ENCODE measurements around the gene AUTS2. TPM values are rescaled to one million over a fixed set of nuclear protein-coding genes. Genes with fewer than 3 reads are reported as not detected.
"Not testable (repeated sequence)": the region's sequence is repeated elsewhere in the genome, so short reads cannot be mapped to it uniquely, and the experiment has no call there.

Gene AUTS2
- total RNA-seq, 1 experiment from 2014 or later: 42.1 TPM

DNA sequence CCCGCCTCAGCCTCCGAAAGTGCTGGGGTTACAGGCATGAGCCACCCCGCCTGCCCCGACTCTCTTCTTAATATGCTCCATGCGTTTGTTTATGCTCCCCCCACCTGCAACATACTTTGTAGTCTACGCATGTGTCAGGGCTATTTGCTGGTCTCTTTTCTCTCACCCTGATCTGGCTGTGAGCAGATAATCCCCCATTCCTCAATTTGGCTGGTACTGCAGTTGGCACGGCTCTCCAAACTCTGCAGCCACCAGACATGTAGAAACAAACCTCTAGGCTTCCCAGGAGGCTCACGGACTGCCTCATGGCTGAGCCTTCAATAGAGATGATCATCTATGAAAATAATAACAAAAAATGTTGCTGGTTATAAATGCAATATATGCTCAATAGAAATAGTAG is 993.4 kb downstream of the AUTS2 start:
- Histone ChIP-seq H3K27me3 (replicated peaks; ENCODE audit: insufficient read depth, low read depth, low read length, poor library complexity) (peaks cover 17% of the 10 kb centered on the region), H3K36me3 (ENCODE audit: insufficient read depth, low read length, poor library complexity, severe bottlenecking) (no peaks in the 10 kb centered on the region), H3K4me3 (ENCODE audit: low read depth, low read length, poor library complexity, severe bottlenecking) (no peak overlapping the region), H3K9me3 (ENCODE audit: low read depth, low read length, poor library complexity, severe bottlenecking) (no peaks in the 10 kb centered on the region), H3K4me1 (ENCODE audit: insufficient read depth, low read length, poor library complexity, severe bottlenecking) (no peaks in the 10 kb centered on the region), H3K27ac (ENCODE audit: low read depth, low read length, poor library complexity, severe bottlenecking) (no peak overlapping the region)
- CTCF ChIA-PET: no interaction called here
- no peak for DNase-seq (ENCODE audit: low spot score)
- no TSS peak for BruUV-seq (replicated peaks)
- intact Hi-C loops (cut with micrococcal nuclease; ENCODE audit: unreplicated experiment): no loop called here
- POLR2A ChIA-PET (ENCODE audit: low non-redundant PET): interaction anchor here (0.7 kb wide), 1 partner anchor 68 kb away, joined by 3 read pairs; no protein-coding TSS in a partner anchor
- TF ChIP-seq, protein P1, sequence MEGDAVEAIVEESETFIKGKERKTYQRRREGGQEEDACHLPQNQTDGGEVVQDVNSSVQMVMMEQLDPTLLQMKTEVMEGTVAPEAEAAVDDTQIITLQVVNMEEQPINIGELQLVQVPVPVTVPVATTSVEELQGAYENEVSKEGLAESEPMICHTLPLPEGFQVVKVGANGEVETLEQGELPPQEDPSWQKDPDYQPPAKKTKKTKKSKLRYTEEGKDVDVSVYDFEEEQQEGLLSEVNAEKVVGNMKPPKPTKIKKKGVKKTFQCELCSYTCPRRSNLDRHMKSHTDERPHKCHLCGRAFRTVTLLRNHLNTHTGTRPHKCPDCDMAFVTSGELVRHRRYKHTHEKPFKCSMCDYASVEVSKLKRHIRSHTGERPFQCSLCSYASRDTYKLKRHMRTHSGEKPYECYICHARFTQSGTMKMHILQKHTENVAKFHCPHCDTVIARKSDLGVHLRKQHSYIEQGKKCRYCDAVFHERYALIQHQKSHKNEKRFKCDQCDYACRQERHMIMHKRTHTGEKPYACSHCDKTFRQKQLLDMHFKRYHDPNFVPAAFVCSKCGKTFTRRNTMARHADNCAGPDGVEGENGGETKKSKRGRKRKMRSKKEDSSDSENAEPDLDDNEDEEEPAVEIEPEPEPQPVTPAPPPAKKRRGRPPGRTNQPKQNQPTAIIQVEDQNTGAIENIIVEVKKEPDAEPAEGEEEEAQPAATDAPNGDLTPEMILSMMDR (conservative IDR thresholded peaks at IDR 0.05; ENCODE audit: low read depth, low read length): no peak
- no peak for TF ChIP-seq EZH2 (IDR thresholded peaks at IDR 0.05; ENCODE audit: borderline replicate concordance, low read depth, low read length, poor library complexity, severe bottlenecking)

DNA sequence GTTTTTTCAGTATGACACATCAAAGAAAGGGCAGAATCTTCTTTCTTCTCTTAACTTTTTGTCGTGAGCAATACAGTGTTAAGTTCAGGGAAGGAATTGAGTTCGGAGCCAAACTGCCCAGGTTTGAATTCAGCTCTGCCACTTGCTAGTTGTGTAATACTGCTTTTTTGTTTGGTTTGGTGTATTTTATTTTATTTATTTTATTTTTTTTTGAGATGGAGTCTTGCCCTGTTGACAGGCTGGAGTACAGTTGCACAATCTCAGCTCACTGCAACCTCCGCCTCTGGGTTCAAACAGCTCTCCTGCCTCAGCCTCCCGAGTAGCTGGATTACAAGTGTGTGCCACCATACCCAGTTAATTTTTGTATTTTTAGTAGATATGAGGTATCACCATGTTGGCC is 993.9 kb downstream of the AUTS2 start:
- no peak for TF ChIP-seq EZH2 (IDR thresholded peaks at IDR 0.05; ENCODE audit: borderline replicate concordance, low read depth, low read length, poor library complexity, severe bottlenecking)
- TF ChIP-seq, protein P1 (conservative IDR thresholded peaks at IDR 0.05; ENCODE audit: low read depth, low read length): no peak
- ChIA-PET POLR2A (ENCODE audit: low non-redundant PET) (interaction anchor here (0.7 kb wide), 1 partner anchor 69 kb away, joined by 3 read pairs; no protein-coding TSS in a partner anchor), CTCF (no interaction called here)
- Histone ChIP-seq H3K4me1 (ENCODE audit: insufficient read depth, low read length, poor library complexity, severe bottlenecking) (no peaks in the 10 kb centered on the region), H3K27ac (ENCODE audit: low read depth, low read length, poor library complexity, severe bottlenecking) (no peak overlapping the region), H3K4me3 (ENCODE audit: low read depth, low read length, poor library complexity, severe bottlenecking) (no peak overlapping the region), H3K36me3 (ENCODE audit: insufficient read depth, low read length, poor library complexity, severe bottlenecking) (no peaks in the 10 kb centered on the region), H3K27me3 (replicated peaks; ENCODE audit: insufficient read depth, low read depth, low read length, poor library complexity) (peaks cover 22% of the 10 kb centered on the region), H3K9me3 (ENCODE audit: low read depth, low read length, poor library complexity, severe bottlenecking) (no peaks in the 10 kb centered on the region)
- no peak for DNase-seq (ENCODE audit: low spot score)
- intact Hi-C loops (cut with micrococcal nuclease; ENCODE audit: unreplicated experiment): no loop called here
- no TSS peak for BruUV-seq (replicated peaks)

DNA sequence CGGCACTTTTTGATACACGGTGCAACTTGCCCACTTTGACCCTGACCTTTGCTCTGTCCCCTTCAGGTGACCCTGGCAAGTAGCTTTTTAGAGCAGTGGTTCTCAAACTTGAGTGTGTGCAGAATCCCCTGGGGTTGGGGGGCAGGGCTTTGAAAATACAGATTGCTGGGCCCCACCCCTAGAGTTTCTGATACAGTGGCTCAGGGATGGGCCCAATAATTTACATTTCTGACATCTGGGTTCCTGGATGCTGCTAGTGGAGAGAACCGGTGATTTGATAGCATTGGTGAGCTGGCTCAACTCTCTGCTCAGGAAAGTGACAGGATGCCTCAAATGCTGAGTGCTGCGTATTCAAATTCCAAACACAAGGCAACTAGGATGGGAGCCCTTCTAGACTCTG is 995.9 kb downstream of the AUTS2 start:
- no TSS peak for BruUV-seq (replicated peaks)

DNA sequence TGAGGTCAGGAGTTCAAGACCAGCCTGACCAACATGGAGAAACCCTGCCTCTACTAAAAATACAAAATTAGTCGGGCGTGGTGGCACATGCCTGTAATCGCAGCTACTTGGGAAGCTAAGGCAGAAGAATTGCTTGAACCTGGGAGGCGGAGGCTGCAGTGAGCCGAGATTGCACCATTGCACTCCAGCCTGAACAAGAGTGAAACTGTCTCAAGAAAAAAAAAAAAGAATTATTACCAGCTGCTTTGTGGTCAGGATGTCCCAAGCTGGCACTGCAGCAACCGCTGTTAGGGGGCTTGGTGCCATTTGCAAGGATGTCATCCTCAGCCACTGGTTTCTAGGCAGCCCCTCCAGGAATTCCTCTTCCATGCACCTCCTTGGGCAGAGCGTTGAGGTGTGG is 996.6 kb downstream of the AUTS2 start:
- BruUV-seq (replicated peaks); H3K9me3 ChIP-seq (ENCODE audit: low read depth, low read length, poor library complexity, severe bottlenecking); CTCF ChIA-PET; intact Hi-C loops (cut with micrococcal nuclease; ENCODE audit: unreplicated experiment); DNase-seq (ENCODE audit: low spot score); H3K36me3 ChIP-seq (ENCODE audit: insufficient read depth, low read length, poor library complexity, severe bottlenecking); H3K27ac ChIP-seq (ENCODE audit: low read depth, low read length, poor library complexity, severe bottlenecking); POLR2A ChIA-PET (ENCODE audit: low non-redundant PET); H3K4me1 ChIP-seq (ENCODE audit: insufficient read depth, low read length, poor library complexity, severe bottlenecking); H3K4me3 ChIP-seq (ENCODE audit: low read depth, low read length, poor library complexity, severe bottlenecking): not testable (repeated sequence)
- peaks cover 36% of the 10 kb centered on the region for H3K27me3 ChIP-seq (replicated peaks; ENCODE audit: insufficient read depth, low read depth, low read length, poor library complexity)

More for the DNA sequence above, 995.9 kb downstream of the AUTS2 start:
- Histone ChIP-seq H3K27ac (ENCODE audit: low read depth, low read length, poor library complexity, severe bottlenecking) (no peak overlapping the region), H3K9me3 (ENCODE audit: low read depth, low read length, poor library complexity, severe bottlenecking) (no peaks in the 10 kb centered on the region), H3K4me3 (ENCODE audit: low read depth, low read length, poor library complexity, severe bottlenecking) (no peak overlapping the region), H3K27me3 (replicated peaks; ENCODE audit: insufficient read depth, low read depth, low read length, poor library complexity) (peaks cover 36% of the 10 kb centered on the region), H3K36me3 (ENCODE audit: insufficient read depth, low read length, poor library complexity, severe bottlenecking) (no peaks in the 10 kb centered on the region), H3K4me1 (ENCODE audit: insufficient read depth, low read length, poor library complexity, severe bottlenecking) (no peaks in the 10 kb centered on the region)
- intact Hi-C loops (cut with micrococcal nuclease; ENCODE audit: unreplicated experiment): no loop called here
- DNase-seq (ENCODE audit: low spot score): no peak
- POLR2A ChIA-PET (ENCODE audit: low non-redundant PET): no interaction called here
- TF ChIP-seq, protein P1 (conservative IDR thresholded peaks at IDR 0.05; ENCODE audit: low read depth, low read length): no peak
- no peak for TF ChIP-seq EZH2 (IDR thresholded peaks at IDR 0.05; ENCODE audit: borderline replicate concordance, low read depth, low read length, poor library complexity, severe bottlenecking)
- CTCF ChIA-PET: no interaction called here

Data from A673 (cell line).